Smooth muscle cell (in vitro differentiated cells): ENCODE data around the gene CAPZB. TPM values are rescaled to one million over a fixed set of nuclear protein-coding genes. Genes with fewer than 3 reads are reported as not detected.
A peak's percentile ranks its signal among the peaks of the same experiment; 100 is the strongest.

ENCODE experiments used
- DNase-seq: peaks from one replicate; lab custom pipeline; 2025; ENCODE audit not compliant: unreplicated experiment; lab: John Stamatoyannopoulos, UW
- H2AFZ ChIP-seq: fragments of 200-600 bp; sonication (generic); 2 replicates; pipeline ENCODE4 v1.6.0; 2016; ENCODE audit warnings: antibody characterized with exemption, low read depth, mild to moderate bottlenecking
- H3F3A ChIP-seq: fragments of 200-600 bp; sonication (generic); 2 replicates; pipeline ENCODE4 v1.6.0; 2017; ENCODE audit warnings: antibody characterized with exemption, low read depth
- H3K27ac ChIP-seq: fragments of 200-600 bp; sonication (generic); 2 replicates; pipeline ENCODE4 v1.5.1; 2016; ENCODE audit warnings: low read depth, mild to moderate bottlenecking
- H3K27me3 ChIP-seq: fragments of 200-600 bp; sonication (generic); 2 replicates; pipeline ENCODE4 v1.6.1; 2016; ENCODE audit warnings: low read depth, mild to moderate bottlenecking
- H3K36me3 ChIP-seq: fragments of 200-600 bp; sonication (generic); 2 replicates; pipeline ENCODE4 v1.5.1; 2016; ENCODE audit warnings: low read depth
- H3K4me1 ChIP-seq: fragments of 200-600 bp; sonication (generic); 2 replicates; pipeline ENCODE4 v1.5.1; 2016; ENCODE audit warnings: low read depth
- H3K4me2 ChIP-seq: fragments of 200-600 bp; sonication (generic); 2 replicates; pipeline ENCODE4 v1.6.0; 2016; ENCODE audit warnings: mild to moderate bottlenecking
- H3K4me3 ChIP-seq: fragments of 200-600 bp; sonication (generic); 2 replicates; pipeline ENCODE4 v1.5.1; 2016; ENCODE audit warnings: mild to moderate bottlenecking
- H3K79me2 ChIP-seq: fragments of 200-600 bp; sonication (generic); 2 replicates; pipeline ENCODE4 v1.6.0; 2016; ENCODE audit warnings: low read depth, mild to moderate bottlenecking
- H3K9ac ChIP-seq: fragments of 200-600 bp; sonication (generic); 2 replicates; pipeline ENCODE4 v1.6.0; 2016; ENCODE audit warnings: low read depth
- H3K9me3 ChIP-seq: fragments of 200-600 bp; sonication (generic); replicated peaks from 2 replicates; pipeline ENCODE4 v1.5.1; 2016; ENCODE audit warnings: low read depth
- H4K20me1 ChIP-seq: fragments of 200-600 bp; sonication (generic); 2 replicates; pipeline ENCODE4 v1.6.0; 2016; ENCODE audit warnings: low read depth
- WGBS: methylation state at CpG from one replicate; pipeline ENCODE4 v1.1.7; 2016; ENCODE audit warnings: low lambda C conversion rate; 5-methylcytosine and 5-hydroxymethylcytosine counted together
- polyA plus RNA-seq: library from polyadenylated mRNA; unstranded; fragments of >200 nt; fragmentation: Nextera tagmentation; extraction: Ambion mirVana; gene quantifications from 2 replicates; pipeline ENCODE4 v1.2.1, GENCODE V29; 2016
- total RNA-seq: library from RNA; depleted of rRNA; stranded (reverse); fragments of >200 nt; gene quantifications from 2 replicates; pipeline ENCODE4 v1.2.3, GENCODE V29; 2014
- TF ChIP-seq, protein P1 (sequence below): fragments of 200-600 bp; sonication (generic); IDR thresholded peaks from 2 replicates; pipeline ENCODE4 v1.5.1; 2017; ENCODE audit warnings: borderline replicate concordance, mild to moderate bottlenecking, antibody characterized with exemption; ENCODE audit not compliant: insufficient read depth, poor library complexity, severe bottlenecking

CAPZB gene
- total and polyA plus RNA-seq, 2 experiments from 2014 or later: 205 to 405 TPM

DNA sequence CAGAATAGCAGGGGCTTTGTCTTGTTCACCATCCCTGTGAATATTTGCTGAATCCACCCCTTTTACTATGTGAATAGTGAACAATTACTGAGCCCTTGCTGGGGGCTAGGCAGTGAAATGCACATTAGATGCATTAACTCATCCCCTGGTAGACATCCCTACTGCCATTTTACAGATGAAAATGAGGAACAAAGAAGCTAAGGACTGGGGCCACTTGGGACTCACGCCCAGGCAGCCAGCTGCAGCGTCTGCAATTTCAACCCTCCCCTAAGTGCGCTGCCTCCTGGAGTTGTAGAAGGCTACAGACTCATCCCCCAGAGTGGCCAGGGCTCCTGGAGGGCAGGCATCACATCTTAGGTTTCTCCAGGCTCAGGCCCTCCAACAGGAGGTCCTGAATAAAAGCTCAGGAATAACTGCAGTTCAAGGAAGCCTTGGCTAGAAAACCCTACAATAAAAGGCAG, 31.6 kb downstream of the CAPZB start:
- 66% methylated on average over 3 of the region's 3 CpGs for WGBS
- Histone ChIP-seq H3K4me3 (no peak overlapping the region), H3K36me3 (no peaks in the 10 kb centered on the region), H4K20me1 (peaks cover 98% of the 10 kb centered on the region), H3K9ac (no peak overlapping the region), H3K4me2 (peak overlapping the region; percentile 67), H3K27ac (peak overlapping the region; percentile 74), H2AFZ (no peak overlapping the region), H3F3A (peaks cover 14% of the 10 kb centered on the region), H3K27me3 (no peaks in the 10 kb centered on the region), H3K79me2 (peaks cover 92% of the 10 kb centered on the region), H3K9me3 (no peaks in the 10 kb centered on the region), H3K4me1 (peaks cover 57% of the 10 kb centered on the region)
- TF ChIP-seq, protein P1, sequence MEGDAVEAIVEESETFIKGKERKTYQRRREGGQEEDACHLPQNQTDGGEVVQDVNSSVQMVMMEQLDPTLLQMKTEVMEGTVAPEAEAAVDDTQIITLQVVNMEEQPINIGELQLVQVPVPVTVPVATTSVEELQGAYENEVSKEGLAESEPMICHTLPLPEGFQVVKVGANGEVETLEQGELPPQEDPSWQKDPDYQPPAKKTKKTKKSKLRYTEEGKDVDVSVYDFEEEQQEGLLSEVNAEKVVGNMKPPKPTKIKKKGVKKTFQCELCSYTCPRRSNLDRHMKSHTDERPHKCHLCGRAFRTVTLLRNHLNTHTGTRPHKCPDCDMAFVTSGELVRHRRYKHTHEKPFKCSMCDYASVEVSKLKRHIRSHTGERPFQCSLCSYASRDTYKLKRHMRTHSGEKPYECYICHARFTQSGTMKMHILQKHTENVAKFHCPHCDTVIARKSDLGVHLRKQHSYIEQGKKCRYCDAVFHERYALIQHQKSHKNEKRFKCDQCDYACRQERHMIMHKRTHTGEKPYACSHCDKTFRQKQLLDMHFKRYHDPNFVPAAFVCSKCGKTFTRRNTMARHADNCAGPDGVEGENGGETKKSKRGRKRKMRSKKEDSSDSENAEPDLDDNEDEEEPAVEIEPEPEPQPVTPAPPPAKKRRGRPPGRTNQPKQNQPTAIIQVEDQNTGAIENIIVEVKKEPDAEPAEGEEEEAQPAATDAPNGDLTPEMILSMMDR: no peak
- DNase-seq: no peak

DNA sequence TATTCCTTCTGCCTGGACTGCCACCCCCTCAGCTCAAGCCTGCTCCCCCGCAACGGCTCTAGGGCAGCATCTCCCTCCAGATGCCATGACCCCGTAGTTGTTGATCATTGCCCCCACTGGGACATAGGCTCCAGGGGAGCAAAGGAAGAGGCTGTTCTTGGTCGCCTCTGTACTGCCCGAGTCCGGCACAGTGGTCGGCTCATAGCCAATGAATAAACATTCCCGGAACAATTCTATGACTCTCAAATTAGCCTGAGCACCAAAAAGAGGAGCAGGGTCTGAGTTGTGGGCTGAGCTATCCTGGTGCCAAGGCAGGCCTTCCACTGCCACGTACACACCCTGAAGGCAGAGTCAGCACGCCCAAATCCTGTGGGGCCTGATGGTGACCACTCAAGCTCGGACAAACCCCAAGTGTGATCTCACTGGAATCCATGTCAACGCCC, 33.1 kb downstream of the CAPZB start:
- no peaks in the 10 kb centered on the region for H3K9me3 ChIP-seq
- TF ChIP-seq, protein P1: no peak
- H3K27me3 ChIP-seq: no peaks in the 10 kb centered on the region
- H3K9ac ChIP-seq: no peak overlapping the region
- peaks cover 87% of the 10 kb centered on the region for H3K79me2 ChIP-seq
- peaks cover 23% of the 10 kb centered on the region for H3F3A ChIP-seq
- peaks cover 99% of the 10 kb centered on the region for H4K20me1 ChIP-seq
- H3K4me3 ChIP-seq: no peak overlapping the region
- H2AFZ ChIP-seq: no peak overlapping the region
- WGBS: 91% methylated on average over 12 of the region's 12 CpGs
- H3K27ac ChIP-seq: peak overlapping the region; percentile 29
- no peak for DNase-seq
- peaks cover 57% of the 10 kb centered on the region for H3K4me1 ChIP-seq
- H3K4me2 ChIP-seq: no peak overlapping the region
- H3K36me3 ChIP-seq: no peaks in the 10 kb centered on the region

DNA sequence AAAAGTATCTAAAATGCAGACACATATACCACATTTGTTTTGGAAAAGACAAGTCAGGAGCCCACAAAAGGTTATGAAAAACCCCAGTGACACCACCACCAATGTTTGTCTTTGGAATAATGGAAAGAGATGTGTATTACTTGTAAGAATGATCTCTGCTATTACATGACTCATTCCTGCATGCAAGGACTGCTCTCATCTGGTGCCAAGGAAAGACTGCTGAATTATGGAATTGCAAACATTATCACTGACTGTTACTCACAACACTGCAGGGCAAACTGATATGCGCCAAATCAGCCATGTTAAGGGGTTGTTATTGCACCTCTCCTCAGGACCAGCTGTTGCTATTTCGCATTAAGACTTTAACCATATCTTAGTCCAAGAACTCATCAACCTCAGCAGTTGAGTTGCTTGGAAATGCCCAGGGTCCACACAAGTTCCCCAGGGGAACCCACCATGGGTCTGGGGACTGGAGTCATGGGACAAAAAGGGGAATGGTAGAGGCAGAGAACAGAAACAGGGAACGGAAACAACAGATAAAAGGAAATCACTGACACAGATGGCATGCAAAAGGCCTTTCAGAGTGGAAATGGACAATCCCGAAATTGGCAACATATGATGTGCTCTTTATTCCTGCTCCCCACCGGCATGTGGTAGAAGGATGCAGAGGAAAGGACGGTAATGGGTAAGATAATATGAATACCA, 34.4 kb downstream of the CAPZB start:
- Histone ChIP-seq H3K9ac (peak overlapping the region; percentile 52), H3K9me3 (no peaks in the 10 kb centered on the region), H3F3A (peaks cover 23% of the 10 kb centered on the region), H2AFZ (no peak overlapping the region), H3K36me3 (no peaks in the 10 kb centered on the region), H4K20me1 (peaks cover 97% of the 10 kb centered on the region), H3K27ac (peak overlapping the region; percentile 99), H3K4me1 (peaks cover 47% of the 10 kb centered on the region), H3K4me2 (peak overlapping the region; percentile 51), H3K4me3 (no peak overlapping the region), H3K27me3 (no peaks in the 10 kb centered on the region), H3K79me2 (peaks cover 87% of the 10 kb centered on the region)
- 71% methylated on average over 6 of the region's 6 CpGs for WGBS
- DNase-seq: no peak
- TF ChIP-seq, protein P1: no peak
